Neural progenitor cell (in vitro differentiated cells): ENCODE measurements around the gene GSE1. TPM values are rescaled to one million over a fixed set of nuclear protein-coding genes. Genes with fewer than 3 reads are reported as not detected.

Experiments used
- DNase-seq: peaks from one replicate; pipeline ENCODE4 v3.0.0-alpha.2; 2016; ENCODE audit warnings: low spot score
- H2AFZ ChIP-seq: fragments of 200-600 bp; sonication (generic); replicated peaks from 2 replicates; pipeline ENCODE4 v1.6.1; 2016; ENCODE audit warnings: antibody characterized with exemption
- H3F3A ChIP-seq: fragments of 200-600 bp; sonication (generic); 2 replicates; pipeline ENCODE4 v1.6.1; 2016; ENCODE audit warnings: antibody characterized with exemption, low read depth
- H3K27ac ChIP-seq: fragments of 200-600 bp; sonication (generic); 2 replicates; pipeline ENCODE4 v1.5.1; 2016; ENCODE audit warnings: mild to moderate bottlenecking
- H3K27me3 ChIP-seq: fragments of 200-600 bp; sonication (generic); 2 replicates; pipeline ENCODE4 v1.6.1; 2016; ENCODE audit warnings: mild to moderate bottlenecking, moderate library complexity
- H3K36me3 ChIP-seq: fragments of 200-600 bp; sonication (generic); 2 replicates; pipeline ENCODE4 v1.5.1; 2016
- H3K4me1 ChIP-seq: fragments of 200-600 bp; sonication (generic); 2 replicates; pipeline ENCODE4 v1.6.1; 2016; ENCODE audit warnings: mixed run types
- H3K4me2 ChIP-seq: fragments of 200-600 bp; sonication (generic); 2 replicates; pipeline ENCODE4 v1.6.1; 2016
- H3K4me3 ChIP-seq: fragments of 200-600 bp; sonication (generic); 2 replicates; pipeline ENCODE4 v1.5.1; 2016
- H3K79me2 ChIP-seq: fragments of 200-600 bp; sonication (generic); 2 replicates; pipeline ENCODE4 v1.6.1; 2016; ENCODE audit warnings: low read depth
- H3K9ac ChIP-seq: fragments of 200-600 bp; sonication (generic); 2 replicates; pipeline ENCODE4 v1.6.1; 2016
- H3K9me3 ChIP-seq: fragments of 200-600 bp; sonication (generic); 2 replicates; pipeline ENCODE4 v1.5.1; 2016; ENCODE audit warnings: low read depth
- H4K20me1 ChIP-seq: fragments of 200-600 bp; sonication (generic); 2 replicates; pipeline ENCODE4 v1.6.1; 2016; ENCODE audit warnings: low read depth
- H3K27ac Mint-ChIP-seq: 3 replicates; pipeline ENCODE4 v1.8.0; 2021; ENCODE audit warnings: mixed read lengths
- H3K27me3 Mint-ChIP-seq: 2 replicates; pipeline ENCODE4 v1.8.0; 2022; ENCODE audit warnings: low read depth, mild to moderate bottlenecking, inconsistent platforms, moderate library complexity, mixed read lengths; ENCODE audit not compliant: insufficient read depth
- H3K36me3 Mint-ChIP-seq: 3 replicates; pipeline ENCODE4 v1.8.0; 2021; ENCODE audit warnings: mixed read lengths
- H3K4me1 Mint-ChIP-seq: 3 replicates; pipeline ENCODE4 v1.8.0; 2021; ENCODE audit warnings: mixed read lengths
- H3K4me3 Mint-ChIP-seq: 3 replicates; pipeline ENCODE4 v1.8.0; 2021; ENCODE audit warnings: mild to moderate bottlenecking, moderate library complexity, mixed read lengths
- H3K9me3 Mint-ChIP-seq: 3 replicates; pipeline ENCODE4 v1.8.0; 2020; ENCODE audit warnings: mixed read lengths
- CTCF ChIP-seq: fragments of 200-600 bp; sonication (generic); IDR thresholded peaks from 2 replicates; pipeline ENCODE4 v1.5.1; 2017; ENCODE audit warnings: antibody characterized with exemption, mild to moderate bottlenecking
- EZH2 ChIP-seq: fragments of 200-600 bp; sonication (generic); IDR thresholded peaks from 2 replicates; pipeline ENCODE4 v1.6.1; 2017; ENCODE audit warnings: antibody characterized with exemption, mild to moderate bottlenecking, moderate library complexity
- EZH2phosphoT487 ChIP-seq: fragments of 200-600 bp; sonication (generic); IDR thresholded peaks from 2 replicates; pipeline ENCODE4 v1.6.1; 2017; ENCODE audit warnings: antibody characterized with exemption
- total RNA-seq: library from RNA; depleted of rRNA; stranded (reverse); fragments of >200 nt; gene quantifications from 2 replicates; pipeline ENCODE4 v1.2.3, GENCODE V29; 2015; ENCODE audit warnings: low replicate concordance

The GSE1 gene
- total RNA-seq, 1 donor from 2014 or later: 7.7 TPM

- no peak for DNase-seq
- TF ChIP-seq EZH2phosphoT487: no peak
- TF ChIP-seq CTCF: no peak
- no peak for TF ChIP-seq EZH2
- Histone ChIP-seq H3F3A (peaks cover 35% of the 10 kb centered on the region), H3K4me3 (no peak overlapping the region), H4K20me1 (peaks cover 8% of the 10 kb centered on the region), H3K79me2 (no peaks in the 10 kb centered on the region), H2AFZ (no peak overlapping the region), H3K27ac (no peak overlapping the region), H3K9ac (no peak overlapping the region), H3K9me3 (no peaks in the 10 kb centered on the region), H3K4me2 (no peak overlapping the region), H3K4me1 (peaks cover 24% of the 10 kb centered on the region), H3K27me3 (no peaks in the 10 kb centered on the region), H3K36me3 (no peaks in the 10 kb centered on the region)
- Mint-ChIP-seq H3K4me3 (no peak overlapping the region), H3K4me1 (peaks cover 22% of the 10 kb centered on the region), H3K27ac (no peak overlapping the region), H3K9me3 (no peaks in the 10 kb centered on the region), H3K36me3 (peaks cover 10% of the 10 kb centered on the region), H3K27me3 (peaks cover 7% of the 10 kb centered on the region)
Observed at GRCh38 chr16:85655216-85656129, 42.4 kb downstream of the GSE1 start.

GRCh38 chr16:85656351-85657266 lies 43.5 kb downstream of the GSE1 start:
- H3K4me1 Mint-ChIP-seq: peaks cover 28% of the 10 kb centered on the region
- peaks cover 10% of the 10 kb centered on the region for H3K27me3 Mint-ChIP-seq
- no peak overlapping the region for H3K27ac Mint-ChIP-seq
- TF ChIP-seq EZH2 (no peak), CTCF (no peak), EZH2phosphoT487 (no peak)
- Histone ChIP-seq H3F3A (peaks cover 31% of the 10 kb centered on the region), H3K27me3 (no peaks in the 10 kb centered on the region), H3K79me2 (no peaks in the 10 kb centered on the region), H3K9me3 (no peaks in the 10 kb centered on the region), H3K27ac (no peak overlapping the region), H3K4me1 (peaks cover 23% of the 10 kb centered on the region), H4K20me1 (peaks cover 11% of the 10 kb centered on the region), H3K4me3 (no peak overlapping the region), H2AFZ (no peak overlapping the region), H3K36me3 (no peaks in the 10 kb centered on the region), H3K9ac (no peak overlapping the region), H3K4me2 (no peak overlapping the region)
- no peaks in the 10 kb centered on the region for H3K9me3 Mint-ChIP-seq
- peak; percentile 1 for DNase-seq
- peaks cover 10% of the 10 kb centered on the region for H3K36me3 Mint-ChIP-seq
- no peak overlapping the region for H3K4me3 Mint-ChIP-seq

GRCh38 chr16:85657267-85657650 lies 44.1 kb downstream of the GSE1 start:
- H3K4me1 Mint-ChIP-seq: peaks cover 29% of the 10 kb centered on the region
- H3K4me3 Mint-ChIP-seq: no peak overlapping the region
- no peak overlapping the region for H3K4me3 ChIP-seq
- H3K79me2 ChIP-seq: no peaks in the 10 kb centered on the region
- H3K4me1 ChIP-seq: peaks cover 23% of the 10 kb centered on the region
- H3K9me3 ChIP-seq: no peaks in the 10 kb centered on the region
- H3K27ac Mint-ChIP-seq: no peak overlapping the region
- peaks cover 31% of the 10 kb centered on the region for H3F3A ChIP-seq
- H3K9me3 Mint-ChIP-seq: no peaks in the 10 kb centered on the region
- TF ChIP-seq EZH2phosphoT487 (no peak), CTCF (no peak), EZH2 (no peak)
- H3K36me3 ChIP-seq: no peaks in the 10 kb centered on the region
- no peak overlapping the region for H3K4me2 ChIP-seq
- H3K27me3 ChIP-seq: no peaks in the 10 kb centered on the region
- no peak for DNase-seq
- no peak overlapping the region for H3K27ac ChIP-seq
- H4K20me1 ChIP-seq: peaks cover 14% of the 10 kb centered on the region
- H3K36me3 Mint-ChIP-seq: peaks cover 10% of the 10 kb centered on the region
- H2AFZ ChIP-seq: no peak overlapping the region
- H3K9ac ChIP-seq: no peak overlapping the region
- H3K27me3 Mint-ChIP-seq: peaks cover 10% of the 10 kb centered on the region
